Measurements from ENCODE around the gene MZF1.

Gene MZF1

GRCh38 chr19:58557221-58558065 is 15.7 kb downstream of the MZF1 start:
- no peak for DNase-seq (ENCODE audit: low read depth)
- H3K4me3 ChIP-seq (ENCODE audit: low read depth, low read length) = peak overlapping the region; percentile 58

DNA sequence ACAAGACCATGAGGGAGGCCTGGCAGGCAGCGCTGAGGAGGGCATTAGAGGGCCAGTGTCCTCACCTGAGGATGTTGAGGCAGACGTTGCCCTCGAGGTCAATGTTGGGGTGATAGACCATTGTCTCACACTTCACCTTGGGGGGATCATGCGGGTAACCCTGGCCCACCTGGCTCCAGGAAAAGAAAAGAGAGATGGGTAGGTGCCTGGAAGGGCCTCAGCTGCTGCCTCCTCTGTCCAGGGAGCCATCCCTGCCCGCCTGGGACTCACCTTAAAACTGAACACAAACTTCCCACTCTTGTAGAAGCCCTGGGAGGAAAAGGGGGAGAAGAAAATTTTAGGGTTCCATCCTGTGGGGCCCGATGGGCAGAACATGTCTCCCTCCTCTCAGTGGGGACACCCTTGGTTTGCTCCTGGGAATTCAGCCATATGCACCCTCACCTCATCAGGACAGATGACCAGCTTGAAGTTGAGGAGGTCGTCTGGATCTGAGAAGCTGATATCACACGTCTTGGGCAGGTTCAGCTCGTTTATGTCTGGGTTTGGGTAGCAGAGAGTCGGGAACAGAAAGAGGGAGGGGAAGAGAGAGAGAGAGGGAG is 16.4 kb downstream of the MZF1 start:
- H3K4me3 ChIP-seq (ENCODE audit: low read depth, low read length) = peak overlapping the region; percentile 58
- no peak for DNase-seq (ENCODE audit: low read depth)

GRCh38 chr19:58555920-58556621 is 17.1 kb downstream of the MZF1 start:
- no peak for DNase-seq (ENCODE audit: low read depth)
- no peak overlapping the region for H3K4me3 ChIP-seq (ENCODE audit: low read depth, low read length)

GRCh38 chr19:58555369-58555885 is 17.7 kb downstream of the MZF1 start:
- no peak for DNase-seq (ENCODE audit: low read depth)

DNA sequence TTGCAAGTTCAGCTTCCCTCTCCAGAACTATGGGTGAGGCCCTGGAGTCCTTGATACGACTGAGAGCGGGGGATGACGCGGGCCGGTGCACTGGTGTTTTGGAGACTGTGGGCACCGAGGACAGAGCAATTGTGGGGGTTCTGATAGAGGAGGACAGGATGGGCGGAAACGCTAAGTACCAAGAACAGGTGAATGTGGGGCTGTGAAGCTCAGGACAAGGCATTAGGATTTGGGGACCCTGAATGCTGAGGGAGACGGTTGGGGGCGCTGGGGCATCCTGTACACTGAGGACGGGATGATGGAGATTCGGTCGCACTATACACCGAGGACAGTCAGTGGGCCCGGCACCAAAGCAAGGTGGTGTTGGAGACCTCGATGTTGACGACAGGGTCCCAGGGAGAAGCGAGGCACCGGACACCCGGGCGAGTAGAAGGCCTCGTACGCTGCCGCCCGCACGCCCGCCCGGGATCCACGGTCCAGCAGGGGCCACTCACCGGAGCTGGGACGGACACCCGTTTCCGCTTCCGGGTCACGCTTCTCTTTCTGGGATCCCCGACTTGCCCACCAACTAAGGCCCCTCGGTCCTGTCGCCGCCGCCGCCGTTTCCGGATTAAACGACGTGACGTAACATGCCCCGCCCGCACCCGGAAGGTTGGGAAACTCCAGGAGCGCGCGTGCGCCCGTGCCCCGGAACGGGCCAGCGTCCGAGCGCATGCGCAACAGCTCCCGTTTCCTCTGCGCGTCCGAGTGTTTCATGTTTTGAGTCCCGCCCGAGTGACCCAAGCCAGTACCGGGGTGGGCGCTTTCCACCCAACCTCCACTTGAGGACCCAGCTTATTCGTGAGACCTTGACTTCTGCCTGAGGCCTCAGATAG is 18.4 kb downstream of the MZF1 start, which contains the start of gene CHMP2A:
Gene CHMP2A, minus strand, starts transcription at position 612 of the 875 bp plus-strand sequence. CDS start 893 bp downstream, outside the sequence.
- DNase-seq (ENCODE audit: low read depth) = peak; percentile 88
- H3K4me3 ChIP-seq (ENCODE audit: low read depth, low read length) = peak within 1 kb of the TSS; percentile 78

More at GRCh38 chr19:58555369-58555885, 17.7 kb downstream of the MZF1 start:
- peak overlapping the region; percentile 78 for H3K4me3 ChIP-seq (ENCODE audit: low read depth, low read length)

DNA sequence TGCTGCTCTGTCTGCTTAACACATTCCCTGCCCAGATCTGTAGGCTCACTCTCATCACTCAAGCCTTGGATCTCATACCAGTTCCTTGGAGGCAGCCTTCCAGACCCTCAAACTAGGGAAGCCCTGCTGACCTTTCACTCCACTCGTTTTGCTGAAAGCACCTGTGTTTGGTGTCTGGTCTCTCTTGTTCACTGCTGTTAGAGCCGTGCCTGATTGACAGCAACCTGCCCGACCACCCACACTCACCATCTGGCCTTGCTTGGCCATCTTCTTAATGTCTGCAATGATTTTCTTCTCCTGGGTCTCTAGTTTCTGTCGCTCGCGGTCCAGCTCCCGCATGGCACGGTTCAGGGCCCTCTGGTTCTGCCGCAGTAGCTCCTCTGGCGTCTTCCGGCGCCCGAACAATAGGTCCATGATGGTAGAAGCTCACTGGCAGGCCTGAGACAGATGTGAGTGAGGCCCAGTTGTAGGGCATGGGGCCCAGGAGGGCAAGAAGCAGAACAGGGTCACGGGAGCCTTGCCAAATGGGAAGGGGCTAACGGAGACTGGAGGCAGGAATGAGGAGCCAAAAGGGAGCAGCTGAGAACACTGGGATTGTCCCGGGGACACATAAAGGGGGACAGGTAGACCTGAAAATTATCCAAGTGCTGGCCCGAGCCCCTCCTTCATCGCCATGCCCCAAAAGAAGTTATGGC is 19.2 kb downstream of the MZF1 start:
- no peak for DNase-seq (ENCODE audit: low read depth)
- peak overlapping the region; percentile 78 for H3K4me3 ChIP-seq (ENCODE audit: low read depth, low read length)

DNA sequence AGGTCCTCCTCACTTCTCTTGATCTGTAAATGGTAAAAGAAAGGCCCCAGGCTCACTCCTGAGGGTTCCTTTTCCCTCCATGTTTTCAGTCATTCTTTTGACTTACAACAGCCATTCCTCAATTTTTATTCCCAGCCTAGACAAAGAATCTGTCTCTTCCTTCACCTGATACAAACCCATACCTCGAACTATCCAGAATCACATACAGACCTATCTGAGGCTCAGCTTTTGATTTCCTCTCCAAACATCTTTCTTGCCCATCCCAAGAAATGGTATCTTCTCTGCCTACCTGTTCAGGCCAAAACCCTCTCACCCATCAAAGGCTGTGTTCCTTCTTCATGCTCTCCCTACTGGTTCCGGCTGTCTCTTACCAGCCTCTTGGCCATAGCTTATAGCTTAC is 20.5 kb downstream of the MZF1 start:
- no peak for DNase-seq (ENCODE audit: low read depth)
- H3K4me3 ChIP-seq (ENCODE audit: low read depth, low read length) = no peak overlapping the region

DNA sequence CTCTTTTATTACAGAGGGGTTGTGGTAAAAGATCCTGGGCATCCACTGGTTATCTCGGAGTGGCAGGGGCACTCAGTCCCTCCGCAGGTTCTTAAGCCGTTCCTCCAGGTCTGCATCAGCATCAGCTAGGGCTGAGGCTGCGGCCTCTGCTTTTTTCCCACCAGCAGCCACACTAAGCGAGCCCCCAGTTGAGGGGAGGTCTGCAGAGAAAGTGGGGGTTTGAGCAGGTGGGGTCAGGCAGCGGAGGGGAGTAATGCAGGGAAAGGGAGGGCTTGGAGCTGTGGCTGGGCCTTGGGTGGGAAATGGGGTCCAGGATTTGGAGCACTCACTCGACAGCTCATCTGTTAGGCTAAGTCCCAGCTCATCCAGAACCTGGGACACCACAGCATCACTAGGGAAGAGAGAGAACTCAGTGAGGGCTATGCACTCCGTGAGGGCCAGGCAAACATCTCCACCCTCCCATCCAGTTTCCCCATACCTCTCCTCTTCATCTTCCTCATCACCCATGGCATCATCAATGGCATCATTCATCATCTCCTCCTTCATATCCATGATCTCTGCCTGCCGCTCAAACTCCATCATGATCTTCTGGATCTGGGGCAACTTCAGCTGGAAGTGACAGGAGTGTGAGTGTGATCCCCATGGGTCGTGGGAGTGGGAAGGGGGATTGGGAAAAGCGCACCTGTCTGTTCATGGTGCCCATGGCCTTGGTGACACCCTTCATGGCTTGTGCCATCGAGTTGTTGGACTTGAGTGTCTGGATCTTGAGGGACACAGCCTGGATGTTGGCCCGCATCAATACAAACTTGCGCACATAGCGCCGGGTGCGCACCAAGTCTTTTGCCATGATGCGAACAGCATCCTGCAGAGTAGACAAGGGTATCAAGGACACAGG is 21.3 kb downstream of the MZF1 start:
- no peak for DNase-seq (ENCODE audit: low read depth)
- H3K4me3 ChIP-seq (ENCODE audit: low read depth, low read length) = no peak overlapping the region

GRCh38 chr19:58551123-58551497 is 22.0 kb downstream of the MZF1 start:
- no peak for DNase-seq (ENCODE audit: low read depth)
- H3K4me3 ChIP-seq (ENCODE audit: low read depth, low read length) = no peak overlapping the region

- no peak for DNase-seq (ENCODE audit: low read depth)
- H3K4me3 ChIP-seq (ENCODE audit: low read depth, low read length) = no peak overlapping the region
Measured at GRCh38 chr19:58550362-58551122, 22.6 kb downstream of the MZF1 start.

DNA sequence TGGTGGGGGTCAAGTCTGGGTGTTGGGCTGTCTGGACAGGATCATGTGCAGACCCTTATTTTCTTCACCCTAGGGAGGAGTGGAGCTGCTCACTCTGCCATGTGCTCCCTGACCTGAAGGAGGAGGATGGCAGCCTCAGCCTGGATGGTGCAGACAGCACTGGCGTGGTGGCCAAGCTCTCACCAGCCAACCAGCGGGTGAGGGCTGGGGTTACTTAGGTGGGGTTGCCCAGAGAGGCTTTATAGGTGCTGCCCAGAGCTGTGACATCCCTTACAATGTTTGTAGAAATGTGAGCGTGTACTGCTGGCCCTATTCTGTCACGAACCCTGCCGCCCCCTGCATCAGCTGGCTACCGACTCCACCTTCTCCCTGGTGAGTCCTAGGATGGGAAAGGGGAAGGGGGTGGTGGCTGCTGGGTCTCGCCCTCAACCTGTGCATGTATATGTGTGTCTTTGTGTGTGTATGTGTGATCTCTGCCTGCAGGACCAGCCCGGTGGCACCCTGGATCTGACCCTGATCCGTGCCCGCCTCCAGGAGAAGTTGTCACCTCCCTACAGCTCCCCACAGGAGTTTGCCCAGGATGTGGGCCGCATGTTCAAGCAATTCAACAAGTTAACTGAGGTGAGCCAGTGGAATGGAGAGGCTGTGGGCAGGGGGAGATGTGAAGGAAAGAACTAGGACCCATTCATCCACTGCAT is 23.3 kb downstream of the MZF1 start:
- H3K4me3 ChIP-seq (ENCODE audit: low read depth, low read length) = no peak overlapping the region
- no peak for DNase-seq (ENCODE audit: low read depth)

DNA sequence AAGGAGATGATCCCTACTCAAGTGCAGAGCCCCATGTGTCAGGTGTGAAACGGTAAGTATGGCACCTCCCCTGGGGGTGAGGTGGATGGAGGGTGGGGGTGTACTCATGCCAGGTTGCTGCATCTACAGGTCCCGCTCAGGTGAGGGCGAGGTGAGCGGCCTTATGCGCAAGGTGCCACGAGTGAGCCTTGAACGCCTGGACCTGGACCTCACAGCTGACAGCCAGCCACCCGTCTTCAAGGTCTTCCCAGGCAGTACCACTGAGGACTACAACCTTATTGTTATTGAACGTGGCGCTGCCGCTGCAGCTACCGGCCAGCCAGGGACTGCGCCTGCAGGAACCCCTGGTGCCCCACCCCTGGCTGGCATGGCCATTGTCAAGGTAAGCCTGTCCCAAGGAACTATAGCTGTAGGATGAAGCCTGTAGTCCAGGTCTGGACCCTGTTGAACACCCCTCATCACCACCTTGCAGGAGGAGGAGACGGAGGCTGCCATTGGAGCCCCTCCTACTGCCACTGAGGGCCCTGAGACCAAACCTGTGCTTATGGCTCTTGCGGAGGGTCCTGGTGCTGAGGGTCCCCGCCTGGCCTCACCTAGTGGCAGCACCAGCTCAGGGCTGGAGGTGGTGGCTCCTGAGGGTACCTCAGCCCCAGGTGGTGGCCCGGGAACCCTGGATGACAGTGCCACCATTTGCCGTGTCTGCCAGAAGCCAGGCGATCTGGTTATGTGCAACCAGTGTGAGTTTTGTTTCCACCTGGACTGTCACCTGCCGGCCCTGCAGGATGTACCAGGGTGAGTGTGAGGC is 24.1 kb downstream of the MZF1 start:
- DNase-seq (ENCODE audit: low read depth) = no peak
- H3K4me3 ChIP-seq (ENCODE audit: low read depth, low read length) = no peak overlapping the region

DNA sequence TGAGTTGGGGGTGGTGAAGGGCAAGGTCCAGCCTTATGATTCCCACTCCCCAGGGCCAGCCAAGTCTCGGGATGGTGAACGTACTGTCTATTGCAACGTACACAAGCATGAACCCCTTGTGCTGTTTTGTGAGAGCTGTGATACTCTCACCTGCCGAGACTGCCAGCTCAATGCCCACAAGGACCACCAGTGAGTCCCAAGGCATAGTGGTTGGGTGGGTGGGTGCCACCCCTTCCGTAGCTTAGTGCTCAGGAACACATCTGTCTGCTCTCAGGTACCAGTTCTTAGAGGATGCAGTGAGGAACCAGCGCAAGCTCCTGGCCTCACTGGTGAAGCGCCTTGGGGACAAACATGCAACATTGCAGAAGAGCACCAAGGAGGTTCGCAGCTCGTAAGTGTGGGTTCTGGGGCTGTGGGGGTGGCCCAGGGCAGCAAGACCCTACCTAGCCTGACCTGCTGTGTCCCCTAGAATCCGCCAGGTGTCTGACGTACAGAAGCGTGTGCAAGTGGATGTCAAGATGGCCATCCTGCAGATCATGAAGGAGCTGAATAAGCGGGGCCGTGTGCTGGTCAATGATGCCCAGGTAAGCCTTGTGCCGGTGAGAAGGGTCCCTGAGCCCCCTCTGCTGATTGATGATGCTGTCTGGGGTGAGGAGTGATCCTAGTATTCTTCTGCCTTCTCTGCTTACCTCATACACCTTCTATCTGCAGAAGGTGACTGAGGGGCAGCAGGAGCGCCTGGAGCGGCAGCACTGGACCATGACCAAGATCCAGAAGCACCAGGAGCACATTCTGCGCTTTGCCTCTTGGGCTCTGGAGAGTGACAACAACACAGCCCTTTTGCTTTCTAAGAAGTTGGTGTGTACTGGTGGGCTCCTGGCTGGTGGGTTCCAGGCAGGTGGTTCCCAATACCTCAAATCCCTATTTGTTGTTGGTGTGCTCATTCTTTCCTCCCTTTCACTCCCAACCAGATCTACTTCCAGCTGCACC is 25.5 kb downstream of the MZF1 start:
- H3K4me3 ChIP-seq (ENCODE audit: low read depth, low read length) = no peak overlapping the region

DNA sequence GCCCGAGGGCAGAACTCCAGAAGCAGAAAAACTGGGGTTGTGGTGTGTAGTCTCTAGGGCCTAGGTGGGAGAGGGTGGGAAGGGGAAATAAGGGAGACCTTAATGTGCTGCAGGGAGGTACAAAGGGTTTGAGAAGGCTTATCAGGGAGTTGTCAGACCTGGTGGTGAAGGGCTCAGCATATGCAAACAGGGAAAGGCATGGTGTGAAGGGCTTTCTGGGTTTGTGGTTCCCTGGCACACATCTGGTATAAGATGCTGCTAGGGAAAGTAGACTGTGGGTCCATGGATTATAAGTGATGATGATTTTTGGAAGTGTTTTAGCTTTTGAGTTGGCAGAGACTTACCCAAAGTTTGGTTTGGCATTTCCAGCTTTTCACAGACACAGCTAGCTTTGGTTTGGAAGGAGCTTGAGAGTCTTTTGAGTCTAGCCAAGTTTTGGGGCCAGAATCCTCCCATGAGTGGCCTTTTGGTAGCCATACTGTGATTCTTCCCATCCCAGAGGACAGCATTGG is 27.1 kb downstream of the MZF1 start:
- no peak for DNase-seq (ENCODE audit: low read depth)
- H3K4me3 ChIP-seq (ENCODE audit: low read depth, low read length) = peak overlapping the region; percentile 96

More for the DNA sequence above, 25.5 kb downstream of the MZF1 start:
- no peak for DNase-seq (ENCODE audit: low read depth)
